ENCODE measurements around the gene CCDC201. TPM values are rescaled to one million over a fixed set of nuclear protein-coding genes. Genes with fewer than 3 reads are reported as not detected.
"Not testable (repeated sequence)": the region's sequence is repeated elsewhere in the genome, so short reads cannot be mapped to it uniquely, and the experiment has no call there.

Gene CCDC201
- polyA plus RNA-seq, 3 donors from 2014 or later = not detected

- H3K36me3 Mint-ChIP-seq = no peaks in the 10 kb centered on the region
- H3K27ac Mint-ChIP-seq = no peak overlapping the region
- no peaks in the 10 kb centered on the region for H3K4me1 Mint-ChIP-seq
- H3K4me3 Mint-ChIP-seq = no peak overlapping the region
- no peak for DNase-seq
- H3K9me3 Mint-ChIP-seq = peaks cover 0 to 2% (median 0%) of the 10 kb centered on the region in 6 donors
- peaks cover 0 to 8% (median 0%) of the 10 kb centered on the region in 3 donors for H3K27me3 Mint-ChIP-seq (ENCODE audit: low read depth in 3 of 3)
Observed at GRCh38 chr7:45876519-45876918, 3.6 kb upstream of the CCDC201 start.

GRCh38 chr7:45874408-45875131, 1.7 kb upstream of the CCDC201 start:
- Mint-ChIP-seq H3K27me3 (ENCODE audit: low read depth in 3 of 3) (peaks cover 0 to 8% (median 0%) of the 10 kb centered on the region in 3 donors), H3K4me1 (no peaks in the 10 kb centered on the region), H3K9me3 (peaks cover 0 to 2% (median 0%) of the 10 kb centered on the region in 6 donors), H3K36me3 (no peaks in the 10 kb centered on the region), H3K4me3 (no peak overlapping the region), H3K27ac (no peak overlapping the region)
- DNase-seq = no peak

- no peaks in the 10 kb centered on the region for H3K36me3 Mint-ChIP-seq
- H3K27ac Mint-ChIP-seq = no peak overlapping the region
- no peaks in the 10 kb centered on the region for H3K4me1 Mint-ChIP-seq
- H3K4me3 Mint-ChIP-seq = no peak overlapping the region
- DNase-seq = no peak
- no peaks in the 10 kb centered on the region for H3K9me3 Mint-ChIP-seq
- peaks cover 0 to 8% (median 0%) of the 10 kb centered on the region in 3 donors for H3K27me3 Mint-ChIP-seq (ENCODE audit: low read depth in 3 of 3)
Observed at GRCh38 chr7:45873355-45873754, 473 bp upstream of the CCDC201 start.

GRCh38 chr7:45872116-45873034, 507 bp downstream of the CCDC201 start:
- Mint-ChIP-seq H3K9me3 (no peaks in the 10 kb centered on the region), H3K27me3 (ENCODE audit: low read depth in 3 of 3) (peaks cover 0 to 6% (median 0%) of the 10 kb centered on the region in 3 donors), H3K36me3 (no peaks in the 10 kb centered on the region), H3K4me1 (no peaks in the 10 kb centered on the region), H3K4me3 (no peak overlapping the region), H3K27ac (no peak overlapping the region)
- no peak for DNase-seq

- Mint-ChIP-seq H3K9me3 (no peaks in the 10 kb centered on the region), H3K36me3 (no peaks in the 10 kb centered on the region), H3K27ac (no peak overlapping the region), H3K4me3 (no peak overlapping the region), H3K4me1 (no peaks in the 10 kb centered on the region), H3K27me3 (ENCODE audit: low read depth in 3 of 3) (peaks cover 0 to 3% (median 2%) of the 10 kb centered on the region in 3 donors)
- DNase-seq = no peak
Observed at GRCh38 chr7:45869426-45869825, 3.5 kb downstream of the CCDC201 start.

- Mint-ChIP-seq H3K27ac (no peak overlapping the region), H3K4me3 (no peak overlapping the region), H3K4me1 (no peaks in the 10 kb centered on the region), H3K9me3 (no peaks in the 10 kb centered on the region), H3K27me3 (ENCODE audit: low read depth in 3 of 3) (peaks cover 0 to 6% (median 2%) of the 10 kb centered on the region in 3 donors), H3K36me3 (no peaks in the 10 kb centered on the region)
- DNase-seq = no peak
Observed at GRCh38 chr7:45867471-45867870, 5.4 kb downstream of the CCDC201 start.

GRCh38 chr7:45865594-45866410, 7.1 kb downstream of the CCDC201 start:
- peaks cover 0 to 2% (median 2%) of the 10 kb centered on the region in 3 donors for H3K27me3 Mint-ChIP-seq (ENCODE audit: low read depth in 3 of 3)
- H3K4me3 Mint-ChIP-seq = no peak overlapping the region
- H3K36me3 Mint-ChIP-seq = no peaks in the 10 kb centered on the region
- no peaks in the 10 kb centered on the region for H3K4me1 Mint-ChIP-seq
- H3K9me3 Mint-ChIP-seq = no peaks in the 10 kb centered on the region
- no peak for DNase-seq
- H3K27ac Mint-ChIP-seq = no peak overlapping the region

GRCh38 chr7:45863715-45864114, 9.2 kb downstream of the CCDC201 start:
- H3K36me3 Mint-ChIP-seq = no peaks in the 10 kb centered on the region
- no peak overlapping the region for H3K27ac Mint-ChIP-seq
- no peaks in the 10 kb centered on the region for H3K4me1 Mint-ChIP-seq
- no peak overlapping the region for H3K4me3 Mint-ChIP-seq
- peaks cover 0 to 5% (median 2%) of the 10 kb centered on the region in 3 donors for H3K27me3 Mint-ChIP-seq (ENCODE audit: low read depth in 3 of 3)
- no peak for DNase-seq
- no peaks in the 10 kb centered on the region for H3K9me3 Mint-ChIP-seq

- H3K9me3 Mint-ChIP-seq = not testable (repeated sequence)
Observed at GRCh38 chr7:45856888-45857287, 16.0 kb downstream of the CCDC201 start.

GRCh38 chr7:45855680-45856079, 17.2 kb downstream of the CCDC201 start:
- H3K27ac Mint-ChIP-seq, H3K36me3 Mint-ChIP-seq, H3K4me3 Mint-ChIP-seq, DNase-seq, H3K4me1 Mint-ChIP-seq, H3K9me3 Mint-ChIP-seq: not testable (repeated sequence)
- H3K27me3 Mint-ChIP-seq (ENCODE audit: low read depth in 3 of 3) = peaks cover 0 to 17% (median 6%) of the 10 kb centered on the region in 3 donors

More at GRCh38 chr7:45856888-45857287, 16.0 kb downstream of the CCDC201 start:
- H3K36me3 Mint-ChIP-seq, DNase-seq, H3K27ac Mint-ChIP-seq, H3K4me3 Mint-ChIP-seq, H3K4me1 Mint-ChIP-seq: not testable (repeated sequence)
- H3K27me3 Mint-ChIP-seq (ENCODE audit: low read depth in 3 of 3) = peaks cover 0 to 14% (median 6%) of the 10 kb centered on the region in 3 donors

GRCh38 chr7:45853491-45853890, 19.4 kb downstream of the CCDC201 start:
- not testable (repeated sequence) for H3K4me1 Mint-ChIP-seq, H3K27ac Mint-ChIP-seq, H3K9me3 Mint-ChIP-seq, H3K4me3 Mint-ChIP-seq, DNase-seq, H3K36me3 Mint-ChIP-seq
- peaks cover 0 to 14% (median 6%) of the 10 kb centered on the region in 3 donors for H3K27me3 Mint-ChIP-seq (ENCODE audit: low read depth in 3 of 3)

GRCh38 chr7:45852984-45853383, 19.9 kb downstream of the CCDC201 start:
- not testable (repeated sequence) for DNase-seq, H3K36me3 Mint-ChIP-seq, H3K9me3 Mint-ChIP-seq, H3K27ac Mint-ChIP-seq, H3K4me1 Mint-ChIP-seq, H3K4me3 Mint-ChIP-seq
- peaks cover 0 to 14% (median 6%) of the 10 kb centered on the region in 3 donors for H3K27me3 Mint-ChIP-seq (ENCODE audit: low read depth in 3 of 3)

- not testable (repeated sequence) for H3K9me3 Mint-ChIP-seq; H3K4me3 Mint-ChIP-seq; H3K27me3 Mint-ChIP-seq (ENCODE audit: low read depth in 3 of 3); H3K4me1 Mint-ChIP-seq; H3K36me3 Mint-ChIP-seq; DNase-seq; H3K27ac Mint-ChIP-seq
Observed at GRCh38 chr7:45848734-45849133, 24.1 kb downstream of the CCDC201 start.

Data from immature natural killer cell (primary cell).